ACC112 (cell line): ENCODE data around the gene NFILZ.
"Not testable (repeated sequence)": the region's sequence is repeated elsewhere in the genome, so short reads cannot be mapped to it uniquely, and the experiment has no call there.

Source experiments
- H2AFZ ChIP-seq: fragments of 200-600 bp; sonication (generic); one replicate; pipeline ENCODE4 v1.6.0; 2017; ENCODE audit warnings: antibody characterized with exemption, low read length; ENCODE audit not compliant: unreplicated experiment
- H3K27ac ChIP-seq: fragments of 200-600 bp; sonication (generic); 2 replicates; pipeline ENCODE4 v1.5.1; 2014; ENCODE audit warnings: low read depth, mild to moderate bottlenecking, antibody characterized with exemption, low read length, moderate library complexity
- H3K27me3 ChIP-seq: fragments of 200-600 bp; sonication (generic); 2 replicates; pipeline ENCODE4 v1.6.1; 2014; ENCODE audit warnings: mild to moderate bottlenecking, antibody characterized with exemption, low read length, moderate library complexity, mixed read lengths; ENCODE audit not compliant: insufficient read depth
- H3K36me3 ChIP-seq: fragments of 200-600 bp; sonication (generic); 2 replicates; pipeline ENCODE4 v1.6.1; 2016; ENCODE audit warnings: mild to moderate bottlenecking, antibody characterized with exemption, low read length, moderate library complexity, mixed read lengths; ENCODE audit not compliant: insufficient read depth
- H3K4me1 ChIP-seq: fragments of 200-600 bp; sonication (generic); one replicate; pipeline ENCODE4 v1.6.1; 2016; ENCODE audit warnings: low read length, mixed read lengths; ENCODE audit not compliant: insufficient read depth, unreplicated experiment, control insufficient read depth
- H3K4me3 ChIP-seq: fragments of 200-600 bp; sonication (generic); 2 replicates; pipeline ENCODE4 v1.5.1; 2014; ENCODE audit warnings: mild to moderate bottlenecking, low read depth, low read length
- H3K79me2 ChIP-seq: fragments of 200-600 bp; sonication (generic); one replicate; pipeline ENCODE4 v1.6.0; 2016; ENCODE audit warnings: low read length; ENCODE audit not compliant: control insufficient read depth, unreplicated experiment, insufficient read depth

Gene NFILZ

GRCh38 chr19:8626842-8627241, 3.6 kb upstream of the NFILZ start:
- H3K27me3 ChIP-seq, result no peaks in the 10 kb centered on the region
- H3K27ac ChIP-seq, result no peak overlapping the region
- no peaks in the 10 kb centered on the region for H3K4me1 ChIP-seq
- H2AFZ ChIP-seq, result no peak overlapping the region
- no peaks in the 10 kb centered on the region for H3K36me3 ChIP-seq
- H3K4me3 ChIP-seq, result no peak overlapping the region
- H3K79me2 ChIP-seq, result no peaks in the 10 kb centered on the region

GRCh38 chr19:8629184-8629583, 1.2 kb upstream of the NFILZ start:
- Histone ChIP-seq H3K4me1 (no peaks in the 10 kb centered on the region), H3K36me3 (no peaks in the 10 kb centered on the region), H3K4me3 (no peak overlapping the region), H3K27ac (no peak overlapping the region), H3K79me2 (no peaks in the 10 kb centered on the region), H3K27me3 (no peaks in the 10 kb centered on the region), H2AFZ (no peak overlapping the region)

- H3K4me3 ChIP-seq, result no peak overlapping the region
- no peak overlapping the region for H2AFZ ChIP-seq
- H3K27me3 ChIP-seq, result no peaks in the 10 kb centered on the region
- H3K27ac ChIP-seq, result no peak overlapping the region
- H3K4me1 ChIP-seq, result no peaks in the 10 kb centered on the region
- H3K36me3 ChIP-seq, result no peaks in the 10 kb centered on the region
- no peaks in the 10 kb centered on the region for H3K79me2 ChIP-seq
Observed at GRCh38 chr19:8630796-8631424, 477 bp downstream of the NFILZ start.

GRCh38 chr19:8631425-8631819, 989 bp downstream of the NFILZ start:
- H3K79me2 ChIP-seq, result no peaks in the 10 kb centered on the region
- H3K36me3 ChIP-seq, result no peaks in the 10 kb centered on the region
- H3K4me3 ChIP-seq, result no peak overlapping the region
- H2AFZ ChIP-seq, result no peak overlapping the region
- H3K27me3 ChIP-seq, result no peaks in the 10 kb centered on the region
- H3K4me1 ChIP-seq, result no peaks in the 10 kb centered on the region
- H3K27ac ChIP-seq, result no peak overlapping the region

- Histone ChIP-seq H3K27ac (no peak overlapping the region), H3K27me3 (no peaks in the 10 kb centered on the region), H3K36me3 (no peaks in the 10 kb centered on the region), H2AFZ (no peak overlapping the region), H3K79me2 (no peaks in the 10 kb centered on the region), H3K4me1 (no peaks in the 10 kb centered on the region), H3K4me3 (no peak overlapping the region)
Observed at GRCh38 chr19:8635422-8635821, 5.0 kb downstream of the NFILZ start.

GRCh38 chr19:8637070-8637469, 6.6 kb downstream of the NFILZ start:
- not testable (repeated sequence) for H2AFZ ChIP-seq, H3K27ac ChIP-seq, H3K27me3 ChIP-seq, H3K4me3 ChIP-seq, H3K79me2 ChIP-seq, H3K4me1 ChIP-seq, H3K36me3 ChIP-seq

GRCh38 chr19:8638078-8638619, 7.7 kb downstream of the NFILZ start:
- H2AFZ ChIP-seq, result no peak overlapping the region
- no peaks in the 10 kb centered on the region for H3K27me3 ChIP-seq
- no peaks in the 10 kb centered on the region for H3K4me1 ChIP-seq
- no peaks in the 10 kb centered on the region for H3K36me3 ChIP-seq
- H3K27ac ChIP-seq, result no peak overlapping the region
- no peak overlapping the region for H3K4me3 ChIP-seq
- no peaks in the 10 kb centered on the region for H3K79me2 ChIP-seq

GRCh38 chr19:8639821-8640401, 9.5 kb downstream of the NFILZ start:
- no peaks in the 10 kb centered on the region for H3K4me1 ChIP-seq
- H3K36me3 ChIP-seq, result no peaks in the 10 kb centered on the region
- H3K27me3 ChIP-seq, result no peaks in the 10 kb centered on the region
- H2AFZ ChIP-seq, result no peak overlapping the region
- no peak overlapping the region for H3K4me3 ChIP-seq
- H3K27ac ChIP-seq, result no peak overlapping the region
- H3K79me2 ChIP-seq, result no peaks in the 10 kb centered on the region

- Histone ChIP-seq H3K4me3 (no peak overlapping the region), H3K27ac (no peak overlapping the region), H2AFZ (no peak overlapping the region), H3K79me2 (no peaks in the 10 kb centered on the region), H3K36me3 (no peaks in the 10 kb centered on the region), H3K4me1 (no peaks in the 10 kb centered on the region), H3K27me3 (no peaks in the 10 kb centered on the region)
Observed at GRCh38 chr19:8640402-8641004, 10.1 kb downstream of the NFILZ start.

- no peak overlapping the region for H3K4me3 ChIP-seq
- H2AFZ ChIP-seq, result no peak overlapping the region
- no peaks in the 10 kb centered on the region for H3K36me3 ChIP-seq
- no peaks in the 10 kb centered on the region for H3K27me3 ChIP-seq
- H3K79me2 ChIP-seq, result no peaks in the 10 kb centered on the region
- H3K27ac ChIP-seq, result no peak overlapping the region
- no peaks in the 10 kb centered on the region for H3K4me1 ChIP-seq
Observed at GRCh38 chr19:8641221-8641907, 10.9 kb downstream of the NFILZ start.
